Peyer's patch (tissue), 4 donors: ENCODE results near the gene MYO3A.

ENCODE experiments used
- CTCF ChIP-seq, 6 experiments: fragments of 450-650 bp in 4 of 6; fragments of 200-600 bp in 2 of 6; sonication (generic) in 1 of 6; IDR thresholded peaks; one replicate each; pipeline ENCODE4 v1.5.1; 2017 to 2019; ENCODE audit warnings: antibody characterized with exemption in 6 of 6, mild to moderate bottlenecking in 3 of 6, moderate library complexity in 1 of 6
- POLR2A ChIP-seq, 2 donors: fragments of 450-650 bp; IDR thresholded peaks; one replicate each; pipeline ENCODE4 v1.5.1; 2017; ENCODE audit warnings: antibody characterized with exemption in 2 of 2, mild to moderate bottlenecking in 2 of 2, moderate library complexity in 2 of 2

- TF ChIP-seq CTCF (IDR thresholded peaks at IDR 0.05) (no peak), POLR2A (IDR thresholded peaks at IDR 0.05) (no peak)
These were observed 55.9 kb downstream of the MYO3A start for GRCh38 chr10:25989951-25990350.
